Spleen (tissue), 7 donors: ENCODE measurements around the gene IQSEC1.

Source experiments
- POLR2A ChIP-seq, 3 donors: fragments of 450-650 bp; IDR thresholded peaks; one replicate each; pipeline ENCODE4 v1.5.1; 2017; ENCODE audit warnings: antibody characterized with exemption in 3 of 3, mild to moderate bottlenecking in 1 of 3
- POLR2AphosphoS5 ChIP-seq, 3 donors: sonication (generic); formaldehyde crosslinking; IDR thresholded peaks; one replicate each; pipeline ENCODE4 v1.5.1; 2017; ENCODE audit warnings: antibody characterized with exemption in 3 of 3
- TF ChIP-seq, protein P1 (sequence below), 11 experiments: fragments of 200-600 bp in 7 of 11; fragments of 450-650 bp in 4 of 11; sonication (generic) in 4 of 11; IDR thresholded peaks in 8 of 11; conservative IDR thresholded peaks in 3 of 11; 1 replicate in 7 of 11; 2 replicates in 4 of 11; pipeline versions ENCODE4 v1.4.0 to v1.8.0; 2016 to 2021; ENCODE audit warnings: antibody characterized with exemption in 11 of 11, inconsistent platforms in 4 of 11, mild to moderate bottlenecking in 1 of 11
- donor health status: DM: no; HTN: no; CAD: no; lungs with moderate emphysema.
- donor health status: DM: no; HTN: no; CAD: no.
- donor health status: DM: no; HTN: no; CAD: no.

DNA sequence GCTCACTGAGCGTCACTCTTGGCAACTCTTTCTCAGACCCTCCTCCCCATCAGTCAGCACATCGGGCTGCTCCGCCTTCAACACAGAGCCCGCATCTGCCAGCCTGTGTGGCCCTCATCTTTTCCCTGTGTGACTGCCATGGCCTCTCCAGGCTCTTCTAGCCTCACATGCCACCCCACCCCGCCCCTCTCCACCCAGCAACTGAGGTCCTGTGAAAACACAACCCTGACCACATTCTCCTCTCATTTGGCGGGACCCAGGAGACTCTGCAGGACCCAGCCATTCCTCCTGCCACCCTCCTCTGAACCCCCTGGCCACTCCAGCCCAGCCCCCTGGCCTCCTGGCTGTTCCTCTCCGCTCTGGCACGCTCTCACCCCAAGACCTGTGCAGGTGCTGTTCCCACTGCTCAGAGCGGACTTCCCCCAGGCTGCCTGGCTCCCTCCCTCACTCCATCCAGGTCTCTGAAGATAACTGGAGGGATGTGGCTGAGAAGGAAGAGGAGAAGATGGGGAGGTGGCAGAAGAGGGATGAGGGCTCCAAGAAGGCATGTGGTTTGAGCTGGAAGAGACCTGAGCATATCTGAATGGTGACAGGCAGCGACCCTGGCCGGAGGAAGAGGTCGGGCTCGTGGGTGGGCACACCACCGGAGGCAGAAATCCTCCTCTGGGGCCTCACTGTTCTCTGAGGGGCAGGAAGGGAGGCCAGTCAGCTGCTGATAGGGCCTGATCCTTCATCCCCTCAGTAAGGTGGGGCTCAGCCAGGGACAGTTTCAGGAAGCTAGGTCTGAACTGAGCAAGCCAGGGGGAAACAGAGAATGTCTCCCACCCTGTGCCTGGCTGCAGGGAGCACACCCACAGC is 120.7 kb downstream of the IQSEC1 start:
- TF ChIP-seq, protein P1, sequence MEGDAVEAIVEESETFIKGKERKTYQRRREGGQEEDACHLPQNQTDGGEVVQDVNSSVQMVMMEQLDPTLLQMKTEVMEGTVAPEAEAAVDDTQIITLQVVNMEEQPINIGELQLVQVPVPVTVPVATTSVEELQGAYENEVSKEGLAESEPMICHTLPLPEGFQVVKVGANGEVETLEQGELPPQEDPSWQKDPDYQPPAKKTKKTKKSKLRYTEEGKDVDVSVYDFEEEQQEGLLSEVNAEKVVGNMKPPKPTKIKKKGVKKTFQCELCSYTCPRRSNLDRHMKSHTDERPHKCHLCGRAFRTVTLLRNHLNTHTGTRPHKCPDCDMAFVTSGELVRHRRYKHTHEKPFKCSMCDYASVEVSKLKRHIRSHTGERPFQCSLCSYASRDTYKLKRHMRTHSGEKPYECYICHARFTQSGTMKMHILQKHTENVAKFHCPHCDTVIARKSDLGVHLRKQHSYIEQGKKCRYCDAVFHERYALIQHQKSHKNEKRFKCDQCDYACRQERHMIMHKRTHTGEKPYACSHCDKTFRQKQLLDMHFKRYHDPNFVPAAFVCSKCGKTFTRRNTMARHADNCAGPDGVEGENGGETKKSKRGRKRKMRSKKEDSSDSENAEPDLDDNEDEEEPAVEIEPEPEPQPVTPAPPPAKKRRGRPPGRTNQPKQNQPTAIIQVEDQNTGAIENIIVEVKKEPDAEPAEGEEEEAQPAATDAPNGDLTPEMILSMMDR (IDR thresholded peaks at IDR 0.05 in 8 of 11, conservative IDR thresholded peaks at IDR 0.05 in 3 of 11): no peak
- TF ChIP-seq POLR2A (IDR thresholded peaks at IDR 0.05): no peak
- no peak for TF ChIP-seq POLR2AphosphoS5 (IDR thresholded peaks at IDR 0.05)
